Muscle layer of duodenum (tissue), 2 donors: Measurements from ENCODE around the gene PPP1R3G.

ENCODE experiments used
- H3K27ac ChIP-seq: one replicate; pipeline ENCODE4 v1.7.0; 2013; ENCODE audit warnings: mild to moderate bottlenecking, low read length
- H3K27me3 ChIP-seq: one replicate; pipeline ENCODE4 v1.7.0; 2013; ENCODE audit warnings: low read depth, mild to moderate bottlenecking, control low read depth, low read length
- H3K36me3 ChIP-seq, 2 donors: one replicate each; pipeline ENCODE4 v1.7.0; 2013; ENCODE audit warnings: low read length in 2 of 2, control low read depth in 1 of 2, mild to moderate bottlenecking in 1 of 2; ENCODE audit not compliant: insufficient read depth in 2 of 2, control insufficient read depth in 1 of 2
- H3K4me1 ChIP-seq, 2 donors: one replicate each; pipeline ENCODE4 v1.7.0; 2013; ENCODE audit warnings: low read length in 2 of 2, mild to moderate bottlenecking in 2 of 2, control low read depth in 1 of 2, moderate library complexity in 1 of 2; ENCODE audit not compliant: insufficient read depth in 2 of 2, control insufficient read depth in 1 of 2
- H3K4me3 ChIP-seq, 2 donors: one replicate each; pipeline ENCODE4 v1.7.0; 2013; ENCODE audit warnings: low read length in 2 of 2, low read depth in 1 of 2, mild to moderate bottlenecking in 1 of 2
- H3K9me3 ChIP-seq, 2 donors: one replicate each; pipeline ENCODE4 v1.7.0; 2013; ENCODE audit warnings: low read length in 2 of 2, control low read depth in 1 of 2, mild to moderate bottlenecking in 1 of 2; ENCODE audit not compliant: control insufficient read depth in 1 of 2
- donor health status: healthy.

The PPP1R3G gene

GRCh38 chr6:5095236-5095635 is 10.1 kb downstream of the PPP1R3G start:
- Histone ChIP-seq H3K4me1 (no peaks in the 10 kb centered on the region), H3K4me3 (no peak overlapping the region), H3K9me3 (no peaks in the 10 kb centered on the region), H3K27ac (no peak overlapping the region), H3K36me3 (no peaks in the 10 kb centered on the region), H3K27me3 (no peaks in the 10 kb centered on the region)

DNA sequence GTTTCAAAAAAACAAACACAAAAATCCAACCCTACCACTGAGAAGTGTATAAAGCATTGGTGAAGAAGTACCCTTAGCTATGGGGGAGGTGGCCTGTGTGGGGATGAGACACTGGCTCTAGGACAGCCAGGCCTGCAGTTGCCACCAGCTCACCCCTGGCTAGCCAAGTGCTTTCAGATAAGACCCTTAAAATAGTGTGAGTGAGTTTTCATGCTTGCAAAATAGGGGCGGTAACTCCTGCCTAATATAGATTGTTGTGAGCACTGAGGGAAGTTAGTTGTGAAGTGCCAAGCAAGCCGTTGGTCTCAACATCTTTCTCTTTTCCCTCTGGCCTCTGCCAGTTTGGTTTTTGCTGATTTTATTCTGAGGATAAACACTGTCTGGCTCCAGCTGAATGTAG is 11.3 kb downstream of the PPP1R3G start:
- no peak overlapping the region for H3K4me3 ChIP-seq
- H3K4me1 ChIP-seq, result no peaks in the 10 kb centered on the region
- H3K36me3 ChIP-seq, result no peaks in the 10 kb centered on the region
- H3K9me3 ChIP-seq, result no peaks in the 10 kb centered on the region
- no peak overlapping the region for H3K27ac ChIP-seq
- H3K27me3 ChIP-seq, result no peaks in the 10 kb centered on the region

- no peaks in the 10 kb centered on the region for H3K27me3 ChIP-seq
- H3K36me3 ChIP-seq, result no peaks in the 10 kb centered on the region
- H3K4me1 ChIP-seq, result no peaks in the 10 kb centered on the region
- H3K4me3 ChIP-seq, result no peak overlapping the region
- H3K9me3 ChIP-seq, result no peaks in the 10 kb centered on the region
- H3K27ac ChIP-seq, result no peak overlapping the region
Measured at GRCh38 chr6:5098501-5099270, 13.5 kb downstream of the PPP1R3G start.

DNA sequence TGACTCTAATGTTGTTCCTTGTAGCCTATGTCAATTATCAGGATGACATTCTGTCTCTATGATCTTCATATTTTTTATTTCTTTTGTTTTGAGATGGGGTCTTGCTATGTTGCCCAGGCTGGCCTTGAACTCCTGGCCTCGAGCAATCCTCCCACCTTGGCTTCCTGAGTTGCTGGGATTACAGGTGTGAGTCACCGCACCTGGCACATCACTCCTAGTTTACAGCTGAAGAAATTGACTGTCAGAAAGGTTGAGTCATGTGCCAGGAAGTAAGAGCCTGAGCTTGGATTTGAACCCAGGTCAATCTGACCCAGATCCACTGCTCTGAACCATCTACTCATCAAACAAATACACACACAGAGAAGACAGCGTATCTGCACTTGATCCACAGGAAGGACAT is 14.4 kb downstream of the PPP1R3G start:
- Histone ChIP-seq H3K36me3 (no peaks in the 10 kb centered on the region), H3K27me3 (no peaks in the 10 kb centered on the region), H3K27ac (no peak overlapping the region), H3K4me1 (no peaks in the 10 kb centered on the region), H3K4me3 (no peak overlapping the region), H3K9me3 (no peaks in the 10 kb centered on the region)

DNA sequence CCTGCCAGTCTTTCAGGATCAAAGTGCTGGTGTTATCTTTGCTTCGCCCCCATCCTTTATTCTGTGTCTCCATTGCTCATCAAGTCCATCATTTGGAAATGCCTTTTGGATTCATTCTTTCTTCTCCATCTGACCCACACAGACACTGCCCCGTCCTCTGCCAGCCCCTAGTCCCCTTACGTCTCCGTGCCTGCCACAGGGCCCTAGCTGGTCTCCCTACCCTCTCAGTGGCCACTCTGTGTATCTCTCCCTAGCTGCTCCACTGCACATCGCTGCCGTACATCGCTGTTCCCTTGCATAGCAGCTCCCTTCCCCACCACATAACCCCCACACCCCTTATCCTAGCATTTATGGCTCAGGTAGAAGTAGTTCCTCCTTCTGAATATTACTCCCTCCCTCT is 15.7 kb downstream of the PPP1R3G start:
- Histone ChIP-seq H3K36me3 (no peaks in the 10 kb centered on the region), H3K4me1 (no peaks in the 10 kb centered on the region), H3K27me3 (no peaks in the 10 kb centered on the region), H3K27ac (no peak overlapping the region), H3K4me3 (no peak overlapping the region), H3K9me3 (no peaks in the 10 kb centered on the region)

DNA sequence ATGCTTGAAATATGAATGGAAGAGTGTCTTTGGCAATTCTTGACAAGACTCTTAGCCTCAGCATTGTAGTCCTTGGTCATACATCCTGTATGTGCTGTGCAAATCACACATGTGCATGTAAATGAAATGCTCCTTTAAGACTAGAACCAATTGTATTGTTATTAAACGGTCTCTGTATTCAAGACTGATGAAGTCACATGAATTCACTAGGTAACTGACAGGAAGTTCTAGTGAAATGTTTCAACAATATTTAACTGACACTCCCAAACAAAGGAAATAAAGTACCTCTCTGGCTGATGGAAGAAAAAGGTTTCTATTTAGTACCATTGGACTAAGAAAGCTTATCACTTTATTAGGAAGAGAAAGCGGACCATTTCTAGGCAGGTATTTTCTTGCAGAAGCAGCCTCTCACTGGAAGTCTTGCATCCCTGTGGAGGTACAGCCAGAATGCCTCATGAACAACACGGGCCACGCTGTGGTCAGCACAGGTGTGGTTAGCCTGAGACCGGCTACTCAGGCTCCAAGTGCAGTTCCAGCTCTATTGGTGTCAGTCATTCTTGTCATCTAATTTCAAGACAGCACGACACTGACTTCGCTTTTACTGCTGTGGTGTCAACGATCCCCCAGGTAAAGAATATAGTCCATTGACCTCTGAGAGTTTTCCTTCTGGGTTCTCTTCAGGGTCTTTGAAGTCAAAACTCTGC is 17.3 kb downstream of the PPP1R3G start:
- no peaks in the 10 kb centered on the region for H3K27me3 ChIP-seq
- H3K27ac ChIP-seq, result no peak overlapping the region
- H3K36me3 ChIP-seq, result no peaks in the 10 kb centered on the region
- no peaks in the 10 kb centered on the region for H3K9me3 ChIP-seq
- H3K4me3 ChIP-seq, result no peak overlapping the region
- no peaks in the 10 kb centered on the region for H3K4me1 ChIP-seq

- H3K27me3 ChIP-seq, result no peaks in the 10 kb centered on the region
- H3K36me3 ChIP-seq, result no peaks in the 10 kb centered on the region
- H3K4me1 ChIP-seq, result no peaks in the 10 kb centered on the region
- H3K4me3 ChIP-seq, result no peak overlapping the region
- H3K27ac ChIP-seq, result no peak overlapping the region
- no peaks in the 10 kb centered on the region for H3K9me3 ChIP-seq
Measured at GRCh38 chr6:5103250-5103649, 18.1 kb downstream of the PPP1R3G start.

DNA sequence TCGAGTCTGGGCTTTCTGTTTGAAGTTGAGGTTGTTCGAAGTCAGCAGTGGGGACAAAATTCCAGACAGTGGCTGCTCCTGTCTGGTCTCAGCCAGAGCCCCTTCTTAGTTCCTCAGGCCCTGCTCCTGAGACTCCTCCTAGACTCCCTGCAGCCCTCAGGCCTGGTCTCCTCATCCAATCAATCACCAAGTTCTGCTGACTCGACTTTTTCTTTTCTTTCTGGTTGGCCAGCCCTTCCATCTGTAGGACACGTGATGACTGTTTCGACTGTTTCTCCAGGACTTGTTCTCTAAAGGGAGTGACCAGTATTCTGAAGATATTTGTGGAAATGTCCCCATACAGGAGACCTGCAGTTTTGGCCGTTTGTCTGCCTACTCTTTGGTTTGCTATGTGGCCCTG is 19.5 kb downstream of the PPP1R3G start:
- no peaks in the 10 kb centered on the region for H3K27me3 ChIP-seq
- H3K9me3 ChIP-seq, result no peaks in the 10 kb centered on the region
- H3K4me1 ChIP-seq, result no peaks in the 10 kb centered on the region
- no peak overlapping the region for H3K27ac ChIP-seq
- no peak overlapping the region for H3K4me3 ChIP-seq
- no peaks in the 10 kb centered on the region for H3K36me3 ChIP-seq

DNA sequence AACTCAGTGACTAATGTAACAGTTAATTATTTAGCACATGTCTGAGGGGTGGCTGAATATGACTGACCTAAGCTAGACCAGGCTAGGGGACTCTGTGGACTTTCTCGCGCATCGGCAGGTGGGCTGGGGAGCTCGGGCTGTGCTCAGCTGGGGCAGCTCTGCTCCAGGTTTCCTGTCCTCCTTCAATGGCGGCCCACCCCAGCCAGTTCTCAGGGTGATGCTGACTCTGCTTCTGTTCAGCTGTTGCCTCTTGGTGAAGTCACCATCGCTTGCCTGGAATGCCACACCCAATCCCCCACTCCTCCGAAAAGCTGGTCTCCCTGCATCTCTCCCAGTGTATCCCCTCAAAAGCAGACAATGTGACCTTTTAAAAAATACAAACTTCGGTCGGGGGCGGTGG is 20.0 kb downstream of the PPP1R3G start:
- no peak overlapping the region for H3K27ac ChIP-seq
- H3K27me3 ChIP-seq, result no peaks in the 10 kb centered on the region
- H3K4me1 ChIP-seq, result no peaks in the 10 kb centered on the region
- no peak overlapping the region for H3K4me3 ChIP-seq
- H3K9me3 ChIP-seq, result no peaks in the 10 kb centered on the region
- no peaks in the 10 kb centered on the region for H3K36me3 ChIP-seq

GRCh38 chr6:5107341-5107740 is 22.2 kb downstream of the PPP1R3G start:
- Histone ChIP-seq H3K27ac (no peak overlapping the region), H3K36me3 (peaks cover 4 to 6% of the 10 kb centered on the region in 2 donors), H3K27me3 (no peaks in the 10 kb centered on the region), H3K4me3 (no peak overlapping the region), H3K4me1 (no peaks in the 10 kb centered on the region), H3K9me3 (no peaks in the 10 kb centered on the region)

GRCh38 chr6:5108068-5108467 is 22.9 kb downstream of the PPP1R3G start:
- Histone ChIP-seq H3K9me3 (no peaks in the 10 kb centered on the region), H3K27ac (no peak overlapping the region), H3K4me3 (no peak overlapping the region), H3K4me1 (no peaks in the 10 kb centered on the region), H3K36me3 (peaks cover 4 to 6% of the 10 kb centered on the region in 2 donors), H3K27me3 (no peaks in the 10 kb centered on the region)
